HepG2 (cell line): Measurements from ENCODE around the gene FUZ. TPM values are rescaled to one million over a fixed set of nuclear protein-coding genes. Genes with fewer than 3 reads are reported as not detected.
A peak's percentile ranks its signal among the peaks of the same experiment; 100 is the strongest.

Experiments
- CREB1 ChIP-seq, 2 experiments: fragments of 450-650 bp in 1 of 2; IDR thresholded peaks; 2 replicates each; pipeline ENCODE4 v1.6.1; 2016 to 2017; ENCODE audit warnings: control low read depth in 1 of 2, mild to moderate bottlenecking in 1 of 2, missing compliant biosample characterization in 1 of 2, missing genetic modification characterization in 1 of 2
- ETV5 ChIP-seq: IDR thresholded peaks from 2 replicates; pipeline ENCODE4 v1.6.1; 2018; ENCODE audit warnings: missing biosample characterization, missing genetic modification reagents, inconsistent platforms, borderline replicate concordance
- GMEB1 ChIP-seq: sonication (generic); formaldehyde crosslinking; IDR thresholded peaks from 2 replicates; pipeline ENCODE4 v1.5.1; 2020; ENCODE audit warnings: missing genetic modification reagents, mild to moderate bottlenecking, borderline replicate concordance
- HNRNPLL ChIP-seq: fragments of 200-400 bp; formaldehyde crosslinking; IDR thresholded peaks from 2 replicates; pipeline ENCODE4 v1.6.1; 2017; ENCODE audit warnings: mild to moderate bottlenecking, low read depth, low read length; ENCODE audit not compliant: poor library complexity, severe bottlenecking
- KLF16 ChIP-seq, 2 experiments: sonication (generic) in 1 of 2; formaldehyde crosslinking in 1 of 2; IDR thresholded peaks; 2 replicates each; pipeline versions ENCODE4 v1.6.1 to v1.8.0; 2016 to 2023; ENCODE audit warnings: missing genetic modification reagents in 2 of 2, missing compliant biosample characterization in 1 of 2
- NCOA1 ChIP-seq: sonication (generic); formaldehyde crosslinking; IDR thresholded peaks from 2 replicates; pipeline ENCODE4 v1.9.0; 2021; ENCODE audit warnings: missing genetic modification reagents
- NR3C1 ChIP-seq: sonication (generic); formaldehyde crosslinking; IDR thresholded peaks from 2 replicates; pipeline ENCODE4 v1.4.0; 2020; ENCODE audit warnings: missing genetic modification reagents
- PCBP1 ChIP-seq: fragments of 200-400 bp; formaldehyde crosslinking; IDR thresholded peaks from 2 replicates; pipeline ENCODE4 v1.6.1; 2017; ENCODE audit warnings: mild to moderate bottlenecking, low read depth, low read length, borderline replicate concordance
- PHF21A ChIP-seq: sonication (generic); formaldehyde crosslinking; IDR thresholded peaks from 2 replicates; pipeline ENCODE4 v1.5.0; 2020; ENCODE audit warnings: mild to moderate bottlenecking, missing genetic modification reagents
- RFX1 ChIP-seq: fragments of 450-650 bp; IDR thresholded peaks from 2 replicates; pipeline ENCODE4 v1.6.1; 2017
- SP4 ChIP-seq: sonication (generic); formaldehyde crosslinking; IDR thresholded peaks from 2 replicates; pipeline ENCODE4 v1.8.1; 2023; ENCODE audit warnings: mild to moderate bottlenecking, missing genetic modification reagents
- TEAD3 ChIP-seq: optimal IDR thresholded peaks from 2 replicates; pipeline ENCODE3; 2016; ENCODE audit warnings: borderline replicate concordance
- ZBTB14 ChIP-seq: sonication (generic); formaldehyde crosslinking; IDR thresholded peaks from 2 replicates; pipeline ENCODE4 v1.4.0; 2020; ENCODE audit warnings: missing genetic modification reagents
- ZNF333 ChIP-seq: sonication (generic); formaldehyde crosslinking; IDR thresholded peaks from 2 replicates; pipeline ENCODE4 v1.4.0; 2020; ENCODE audit warnings: mild to moderate bottlenecking, missing genetic modification reagents, borderline replicate concordance
- ZNF740 ChIP-seq: sonication (generic); formaldehyde crosslinking; IDR thresholded peaks from 2 replicates; pipeline ENCODE4 v1.4.0; 2020; ENCODE audit warnings: missing genetic modification reagents
- ZNF878 ChIP-seq: sonication (generic); formaldehyde crosslinking; IDR thresholded peaks from 2 replicates; pipeline ENCODE4 v1.8.1; 2023; ENCODE audit warnings: mild to moderate bottlenecking, missing genetic modification reagents, moderate library complexity
- polyA plus RNA-seq, 8 experiments: library from polyadenylated mRNA; depleted of rRNA in 3 of 8; stranded (reverse) in 7 of 8; unstranded in 1 of 8; fragments of >200 nt; fragmentation: Illumina TruSeq in 4 of 8; extraction: Trizol in 4 of 8; gene quantifications; 2 replicates each; pipeline versions ENCODE4 v1.2.1 to v1.2.3, GENCODE V29; 2011 to 2016; ENCODE audit warnings: low read depth in 4 of 8, missing spikeins in 1 of 8, mixed read lengths in 1 of 8; ENCODE audit not compliant: insufficient read depth in 1 of 8
- total RNA-seq, 5 experiments: library from RNA; depleted of rRNA; stranded (reverse); fragments of >200 nt; fragmentation: Illumina TruSeq; extraction: Trizol; gene quantifications; 2 replicates each; pipeline ENCODE4 v1.2.3, GENCODE V29; 2016; ENCODE audit warnings: low read depth in 1 of 5

Gene FUZ
- total and polyA plus RNA-seq, 2 of the 13 experiments (the other 11 are each of a cell fraction or from before 2014, with no cell fraction given), result 0.08 TPM; not detected in 1

- TF ChIP-seq TEAD3 (CRISPR knock-in tag) (peak; percentile 52), ZNF740 (CRISPR knock-in tag) (peak; percentile 89), HNRNPLL (peak; percentile 92), ETV5 (CRISPR knock-in tag) (peak; percentile 21), GMEB1 (CRISPR knock-in tag) (peak; percentile 45; the same call in 1 of the 2 replicates), ZNF878 (CRISPR knock-in tag) (0 out of 2 replicates have a peak, but pooled peaks have one; percentile 68), RFX1 (peak; percentile 73; the same call in 1 of the 2 replicates), SP4 (peak; percentile 95), ZNF333 (CRISPR knock-in tag) (0 out of 2 replicates have a peak, but pooled peaks have one; percentile 40), PHF21A (CRISPR knock-in tag) (peak; percentile 73; the same call in 1 of the 2 replicates), ZBTB14 (CRISPR knock-in tag) (no peak), CREB1 (IDR thresholded peaks at IDR 0.05) (peak; percentile 82), CREB1 (CRISPR knock-in tag; IDR thresholded peaks at IDR 0.05) (peak; percentile 94), NR3C1 (no peak), KLF16 (CRISPR knock-in tag; IDR thresholded peaks at IDR 0.05) (0 out of 4 replicates have a peak, but pooled peaks of 1 of the 2 experiments have one; percentile 31), PCBP1 (0 out of 2 replicates have a peak, but pooled peaks have one; percentile 55), NCOA1 (CRISPR knock-in tag) (no peak)
Measured at GRCh38 chr19:49766007-49766929, 46.8 kb downstream of the FUZ start (continued).
